Right atrium auricular region (tissue), 2 donors: ENCODE data around the gene INTS6. TPM values are rescaled to one million over a fixed set of nuclear protein-coding genes. Genes with fewer than 3 reads are reported as not detected.

Source experiments
- DNase-seq: peaks from one replicate; pipeline ENCODE4 v3.0.0-alpha.2; 2019; ENCODE audit warnings: low spot score
- H3K27ac ChIP-seq, 2 donors: fragments of 200-600 bp; sonication (generic); 1 replicate in 1 of 2; 2 replicates in 1 of 2; pipeline ENCODE4 v1.5.1; 2016 to 2019
- H3K27me3 ChIP-seq, 2 donors: fragments of 200-600 bp; sonication (generic); one replicate each; pipeline versions ENCODE4 v1.5.1 to v1.6.0; 2017 to 2019
- H3K36me3 ChIP-seq: fragments of 200-600 bp; sonication (generic); one replicate; pipeline ENCODE4 v1.5.1; 2016
- H3K4me1 ChIP-seq, 2 donors: fragments of 200-600 bp; sonication (generic); one replicate each; pipeline versions ENCODE4 v1.5.1 to v1.6.0; 2017 to 2019
- H3K4me3 ChIP-seq, 2 donors: fragments of 200-600 bp; sonication (generic); 1 replicate in 1 of 2; 2 replicates in 1 of 2; pipeline ENCODE4 v1.5.1; 2017 to 2019; ENCODE audit warnings: mild to moderate bottlenecking in 1 of 2, moderate library complexity in 1 of 2
- H3K9me3 ChIP-seq, 2 donors: fragments of 200-600 bp; sonication (generic); one replicate each; pipeline ENCODE4 v1.5.1; 2019
- CTCF ChIP-seq, 2 donors: fragments of 200-600 bp; sonication (generic); IDR thresholded peaks; one replicate each; pipeline ENCODE4 v1.5.1; 2019; ENCODE audit warnings: antibody characterized with exemption in 2 of 2
- total RNA-seq, 2 donors: library from RNA; depleted of rRNA; stranded (reverse); fragments of >200 nt; gene quantifications; one replicate each; pipeline ENCODE4 v1.1.0, GENCODE V29; 2016

The INTS6 gene
- total RNA-seq, 2 donors from 2014 or later = 18.7 to 27.6 TPM

- no peak for TF ChIP-seq CTCF (IDR thresholded peaks at IDR 0.05)
- H3K27me3 ChIP-seq = no peaks in the 10 kb centered on the region
- H3K27ac ChIP-seq = no peak overlapping the region
- H3K36me3 ChIP-seq = no peaks in the 10 kb centered on the region
- H3K4me1 ChIP-seq = no peaks in the 10 kb centered on the region
- no peaks in the 10 kb centered on the region for H3K9me3 ChIP-seq
- no peak for DNase-seq
- H3K4me3 ChIP-seq = no peak overlapping the region
Observed at GRCh38 chr13:51322826-51323225, 130.0 kb downstream of the INTS6 start.

- Histone ChIP-seq H3K36me3 (no peaks in the 10 kb centered on the region), H3K27me3 (no peaks in the 10 kb centered on the region), H3K9me3 (no peaks in the 10 kb centered on the region), H3K27ac (no peak overlapping the region), H3K4me3 (no peak overlapping the region), H3K4me1 (no peaks in the 10 kb centered on the region)
- TF ChIP-seq CTCF (IDR thresholded peaks at IDR 0.05) = no peak
- DNase-seq = no peak
Observed at GRCh38 chr13:51321836-51322235, 131.0 kb downstream of the INTS6 start.

GRCh38 chr13:51318876-51319275 is 134.0 kb downstream of the INTS6 start:
- H3K27ac ChIP-seq = no peak overlapping the region

GRCh38 chr13:51318015-51318414 is 134.8 kb downstream of the INTS6 start:
- Histone ChIP-seq H3K9me3 (no peaks in the 10 kb centered on the region), H3K4me1 (peaks cover 0 to 8% of the 10 kb centered on the region in 2 donors), H3K27ac (no peak overlapping the region), H3K36me3 (no peaks in the 10 kb centered on the region), H3K27me3 (no peaks in the 10 kb centered on the region), H3K4me3 (no peak overlapping the region)
- no peak for TF ChIP-seq CTCF (IDR thresholded peaks at IDR 0.05)
- no peak for DNase-seq

More at GRCh38 chr13:51318876-51319275, 134.0 kb downstream of the INTS6 start:
- H3K27me3 ChIP-seq = no peaks in the 10 kb centered on the region
- H3K36me3 ChIP-seq = no peaks in the 10 kb centered on the region
- no peak for TF ChIP-seq CTCF (IDR thresholded peaks at IDR 0.05)
- no peak overlapping the region for H3K4me3 ChIP-seq
- peaks cover 0 to 4% of the 10 kb centered on the region in 2 donors for H3K4me1 ChIP-seq
- H3K9me3 ChIP-seq = no peaks in the 10 kb centered on the region
- DNase-seq = no peak

- DNase-seq = no peak
- Histone ChIP-seq H3K36me3 (no peaks in the 10 kb centered on the region), H3K9me3 (no peaks in the 10 kb centered on the region), H3K27ac (no peak overlapping the region), H3K4me3 (no peak overlapping the region), H3K27me3 (no peaks in the 10 kb centered on the region), H3K4me1 (peaks cover 0 to 9% of the 10 kb centered on the region in 2 donors)
- TF ChIP-seq CTCF (IDR thresholded peaks at IDR 0.05) = no peak
Observed at GRCh38 chr13:51317262-51317661, 135.6 kb downstream of the INTS6 start.

GRCh38 chr13:51313619-51314018 is 139.2 kb downstream of the INTS6 start:
- no peak for DNase-seq
- TF ChIP-seq CTCF (IDR thresholded peaks at IDR 0.05) = no peak
- no peaks in the 10 kb centered on the region for H3K9me3 ChIP-seq
- no peaks in the 10 kb centered on the region for H3K36me3 ChIP-seq
- peaks cover 0 to 9% of the 10 kb centered on the region in 2 donors for H3K4me1 ChIP-seq
- H3K4me3 ChIP-seq = no peak overlapping the region
- H3K27ac ChIP-seq = no peak overlapping the region
- no peaks in the 10 kb centered on the region for H3K27me3 ChIP-seq
